GM12878 (cell line): ENCODE measurements around the gene LPIN2.

ENCODE experiments used
- ATF7 ChIP-seq: fragments of 450-650 bp; IDR thresholded peaks from 2 replicates; pipeline ENCODE4 v1.6.1; 2016; ENCODE audit warnings: low read depth, mild to moderate bottlenecking
- EP300 ChIP-seq, 2 experiments: fragments of 150-350 bp in 1 of 2; IDR thresholded peaks; 2 replicates each; pipeline ENCODE4 v1.6.1; 2011 to 2012; ENCODE audit warnings: low read depth in 2 of 2, low read length in 2 of 2, borderline replicate concordance in 1 of 2, improper control_type of control experiment in 1 of 2, inconsistent platforms in 1 of 2; ENCODE audit not compliant: control insufficient read depth in 1 of 2
- EZH2 ChIP-seq: IDR thresholded peaks from 2 replicates; pipeline ENCODE4 v1.6.1; 2012; ENCODE audit warnings: low read depth, mild to moderate bottlenecking, control low read depth, inconsistent platforms, low read length, borderline replicate concordance; ENCODE audit not compliant: control insufficient read depth
- HDAC6 ChIP-seq: fragments of 200-600 bp; sonication (generic); IDR thresholded peaks from one replicate; pipeline ENCODE4 v1.8.0; 2017; ENCODE audit warnings: antibody characterized with exemption; ENCODE audit not compliant: unreplicated experiment
- RCOR1 ChIP-seq: conservative IDR thresholded peaks from 2 replicates; pipeline ENCODE4 v1.6.1; 2012; ENCODE audit warnings: low read depth, low read length, improper control_type of control experiment
- SUZ12 ChIP-seq: fragments of 200-600 bp; sonication (generic); IDR thresholded peaks from one replicate; pipeline ENCODE4 v1.6.1; 2018; ENCODE audit warnings: antibody characterized with exemption, mild to moderate bottlenecking; ENCODE audit not compliant: unreplicated experiment
- ZNF274 ChIP-seq: IDR thresholded peaks from one replicate; pipeline ENCODE4 v1.8.0; 2011; ENCODE audit not compliant: insufficient read length, insufficient read depth
- TF ChIP-seq, protein P1 (sequence below): fragments of 450-650 bp; formaldehyde crosslinking; IDR thresholded peaks from 2 replicates; pipeline ENCODE4 v1.5.0; 2022; ENCODE audit warnings: mild to moderate bottlenecking, missing genetic modification characterization
- TF ChIP-seq, protein P2 (sequence below), 3 experiments: IDR thresholded peaks in 2 of 3; conservative IDR thresholded peaks in 1 of 3; 2 replicates each; pipeline ENCODE4 v1.5.1; 2011; ENCODE audit warnings: low read depth in 3 of 3, low read length in 3 of 3, mild to moderate bottlenecking in 3 of 3, control low read depth in 2 of 3, moderate library complexity in 2 of 3, inconsistent platforms in 1 of 3, mixed read lengths in 1 of 3; ENCODE audit not compliant: control insufficient read depth in 2 of 3, insufficient read depth in 1 of 3; ENCODE audit errors: extremely low read depth in 1 of 3

DNA sequence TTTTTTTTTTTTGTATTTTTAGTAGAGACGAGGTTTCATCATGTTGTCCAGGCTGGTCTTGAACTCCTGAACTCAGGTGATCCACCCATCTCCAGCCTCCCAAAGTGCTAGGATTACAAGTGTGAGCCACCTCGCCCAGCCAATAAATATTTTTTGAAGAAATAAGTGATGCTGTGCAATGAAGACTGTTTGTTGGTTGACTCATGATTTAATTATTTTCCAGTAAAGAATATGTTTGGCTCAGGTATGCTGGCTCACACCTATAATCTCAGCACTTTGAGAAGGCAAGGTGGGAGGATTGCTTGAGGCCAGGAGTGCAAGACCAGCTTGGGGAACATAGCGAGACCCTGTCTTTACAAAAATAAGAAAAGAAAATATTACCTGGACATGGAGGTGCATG, 41.8 kb upstream of the LPIN2 start:
- TF ChIP-seq HDAC6: no peak
- TF ChIP-seq, protein P1, sequence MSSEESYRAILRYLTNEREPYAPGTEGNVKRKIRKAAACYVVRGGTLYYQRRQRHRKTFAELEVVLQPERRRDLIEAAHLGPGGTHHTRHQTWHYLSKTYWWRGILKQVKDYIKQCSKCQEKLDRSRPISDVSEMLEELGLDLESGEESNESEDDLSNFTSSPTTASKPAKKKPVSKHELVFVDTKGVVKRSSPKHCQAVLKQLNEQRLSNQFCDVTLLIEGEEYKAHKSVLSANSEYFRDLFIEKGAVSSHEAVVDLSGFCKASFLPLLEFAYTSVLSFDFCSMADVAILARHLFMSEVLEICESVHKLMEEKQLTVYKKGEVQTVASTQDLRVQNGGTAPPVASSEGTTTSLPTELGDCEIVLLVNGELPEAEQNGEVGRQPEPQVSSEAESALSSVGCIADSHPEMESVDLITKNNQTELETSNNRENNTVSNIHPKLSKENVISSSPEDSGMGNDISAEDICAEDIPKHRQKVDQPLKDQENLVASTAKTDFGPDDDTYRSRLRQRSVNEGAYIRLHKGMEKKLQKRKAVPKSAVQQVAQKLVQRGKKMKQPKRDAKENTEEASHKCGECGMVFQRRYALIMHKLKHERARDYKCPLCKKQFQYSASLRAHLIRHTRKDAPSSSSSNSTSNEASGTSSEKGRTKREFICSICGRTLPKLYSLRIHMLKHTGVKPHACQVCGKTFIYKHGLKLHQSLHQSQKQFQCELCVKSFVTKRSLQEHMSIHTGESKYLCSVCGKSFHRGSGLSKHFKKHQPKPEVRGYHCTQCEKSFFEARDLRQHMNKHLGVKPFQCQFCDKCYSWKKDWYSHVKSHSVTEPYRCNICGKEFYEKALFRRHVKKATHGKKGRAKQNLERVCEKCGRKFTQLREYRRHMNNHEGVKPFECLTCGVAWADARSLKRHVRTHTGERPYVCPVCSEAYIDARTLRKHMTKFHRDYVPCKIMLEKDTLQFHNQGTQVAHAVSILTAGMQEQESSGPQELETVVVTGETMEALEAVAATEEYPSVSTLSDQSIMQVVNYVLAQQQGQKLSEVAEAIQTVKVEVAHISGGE: no peak
- TF ChIP-seq RCOR1: no peak
- TF ChIP-seq, protein P2, sequence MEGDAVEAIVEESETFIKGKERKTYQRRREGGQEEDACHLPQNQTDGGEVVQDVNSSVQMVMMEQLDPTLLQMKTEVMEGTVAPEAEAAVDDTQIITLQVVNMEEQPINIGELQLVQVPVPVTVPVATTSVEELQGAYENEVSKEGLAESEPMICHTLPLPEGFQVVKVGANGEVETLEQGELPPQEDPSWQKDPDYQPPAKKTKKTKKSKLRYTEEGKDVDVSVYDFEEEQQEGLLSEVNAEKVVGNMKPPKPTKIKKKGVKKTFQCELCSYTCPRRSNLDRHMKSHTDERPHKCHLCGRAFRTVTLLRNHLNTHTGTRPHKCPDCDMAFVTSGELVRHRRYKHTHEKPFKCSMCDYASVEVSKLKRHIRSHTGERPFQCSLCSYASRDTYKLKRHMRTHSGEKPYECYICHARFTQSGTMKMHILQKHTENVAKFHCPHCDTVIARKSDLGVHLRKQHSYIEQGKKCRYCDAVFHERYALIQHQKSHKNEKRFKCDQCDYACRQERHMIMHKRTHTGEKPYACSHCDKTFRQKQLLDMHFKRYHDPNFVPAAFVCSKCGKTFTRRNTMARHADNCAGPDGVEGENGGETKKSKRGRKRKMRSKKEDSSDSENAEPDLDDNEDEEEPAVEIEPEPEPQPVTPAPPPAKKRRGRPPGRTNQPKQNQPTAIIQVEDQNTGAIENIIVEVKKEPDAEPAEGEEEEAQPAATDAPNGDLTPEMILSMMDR (IDR thresholded peaks at IDR 0.05 in 2 of 3, conservative IDR thresholded peaks at IDR 0.05 in 1 of 3; ENCODE audit: control insufficient read depth in 2 of 3, extremely low read depth in 1 of 3, insufficient read depth in 1 of 3, low read depth in 3 of 3, low read length in 3 of 3): no peak
- no peak for TF ChIP-seq EP300 (IDR thresholded peaks at IDR 0.05; ENCODE audit: borderline replicate concordance in 1 of 2, control insufficient read depth in 1 of 2, low read depth in 2 of 2, low read length in 2 of 2)
- TF ChIP-seq SUZ12: no peak
- no peak for TF ChIP-seq EZH2
- TF ChIP-seq ATF7: no peak
- TF ChIP-seq ZNF274: no peak
